ENCODE measurements around the gene BEND7.

DNA sequence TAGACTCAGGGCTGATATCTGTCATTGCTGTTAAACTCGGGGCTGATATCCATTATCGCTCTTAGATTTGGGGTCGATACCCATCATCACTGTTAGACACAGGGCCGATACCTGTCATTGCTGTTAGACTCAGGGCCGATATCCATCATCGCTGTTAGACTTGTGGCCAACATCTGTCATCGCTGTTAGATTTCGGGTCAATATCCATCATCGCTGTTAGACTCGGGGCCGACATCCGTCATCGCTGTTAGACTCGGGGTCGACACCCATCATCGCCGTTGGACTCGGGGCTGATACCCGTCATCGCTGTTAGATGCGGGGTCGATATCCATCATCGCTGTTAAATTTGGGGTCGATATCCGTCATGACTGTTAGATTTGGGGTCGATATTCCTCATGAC is 54.8 kb downstream of the BEND7 start:
- TF ChIP-seq CTCF (IDR thresholded peaks at IDR 0.05), result no peak
- no peak for TF ChIP-seq POLR2A (IDR thresholded peaks at IDR 0.05)
- TF ChIP-seq EP300 (IDR thresholded peaks at IDR 0.05), result no peak
